AG20443 (cell line): ENCODE measurements around the gene DYNLT4.
"Not testable (repeated sequence)": the region's sequence is repeated elsewhere in the genome, so short reads cannot be mapped to it uniquely, and the experiment has no call there.

Experiments
- DNase-seq: peaks from one replicate; pipeline ENCODE4 v3.0.0; 2012; ENCODE audit warnings: low spot score, mixed read lengths

The DYNLT4 gene

GRCh38 chr1:44806704-44807363 lies at the start of gene DYNLT4:
DYNLT4 (minus strand) TSS chr1:44807351; CDS start chr1:44806668, 683 bp downstream.
- DNase-seq: no peak

- DNase-seq: no peak
Observed at GRCh38 chr1:44855742-44856141, 48.6 kb upstream of the DYNLT4 start.

DNA sequence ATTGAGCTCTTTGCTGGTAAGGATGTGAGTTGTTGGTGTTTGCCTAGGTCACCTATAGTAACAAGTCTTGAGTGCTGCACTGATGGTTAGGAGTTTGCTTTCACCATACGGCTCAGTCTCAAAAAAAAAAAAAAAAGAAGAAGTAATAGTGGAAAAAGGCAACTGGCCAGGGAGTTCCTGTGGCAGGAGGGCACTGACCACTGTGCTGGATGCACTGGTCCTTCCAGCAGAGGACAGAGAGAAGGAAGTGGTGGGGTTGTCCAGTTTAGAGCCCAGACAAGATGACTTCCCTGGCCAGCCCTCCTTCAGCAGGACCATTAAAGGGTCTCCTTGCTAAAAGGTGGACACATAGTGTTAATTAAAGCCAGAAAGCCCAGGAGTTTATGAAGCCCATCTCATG lies 47.8 kb upstream of the DYNLT4 start:
- no peak for DNase-seq

DNA sequence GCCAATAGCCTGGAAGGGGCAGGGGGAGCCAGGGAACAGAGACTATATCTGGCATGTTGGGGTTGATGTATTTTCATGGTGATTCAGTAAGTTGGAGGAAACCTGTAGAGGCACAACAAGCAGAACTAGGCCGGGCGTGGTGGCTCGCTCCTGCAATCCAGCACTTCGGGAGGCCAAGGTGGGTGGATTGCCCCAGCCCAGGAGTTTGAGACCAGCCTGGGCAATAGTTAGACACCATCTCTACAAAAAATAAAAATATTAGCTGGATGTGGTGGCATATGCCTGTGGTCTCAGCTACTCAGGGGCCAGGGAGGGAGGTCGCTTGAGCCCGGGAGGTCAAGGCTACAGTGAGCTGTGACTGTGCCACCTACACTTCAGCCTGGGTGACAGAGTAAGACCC lies 46.0 kb upstream of the DYNLT4 start:
- DNase-seq: no peak

GRCh38 chr1:44851308-44851707 lies 44.2 kb upstream of the DYNLT4 start:
- DNase-seq: no peak

DNA sequence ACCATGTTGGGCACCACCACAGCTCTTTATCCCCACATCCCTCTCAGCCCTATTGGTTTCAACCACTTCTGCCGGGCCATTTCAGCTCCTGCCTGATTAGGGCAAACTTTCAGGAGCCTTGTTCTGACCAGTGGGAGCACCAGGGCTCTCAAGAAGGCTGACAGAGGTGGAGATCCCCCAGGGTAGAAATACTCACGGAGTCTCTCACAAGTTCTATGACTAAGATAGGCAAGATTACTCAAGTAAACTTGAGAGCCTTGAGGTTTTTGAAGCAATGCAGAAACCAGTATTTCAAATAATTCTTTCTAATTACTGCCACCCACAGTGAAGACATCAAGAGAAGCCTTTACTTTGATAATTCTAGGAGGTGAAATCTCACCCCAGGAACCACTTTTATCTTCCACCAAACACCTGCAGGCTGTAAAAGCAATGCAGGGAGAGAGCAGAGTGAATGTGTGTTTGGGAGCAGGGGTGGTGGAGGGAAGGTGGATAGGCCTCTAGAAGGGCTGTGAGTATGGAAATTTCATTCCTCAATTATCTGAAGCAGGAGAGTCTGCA lies 42.5 kb upstream of the DYNLT4 start:
- DNase-seq: no peak

- no peak for DNase-seq
Observed at GRCh38 chr1:44848456-44849181, 41.5 kb upstream of the DYNLT4 start.

DNA sequence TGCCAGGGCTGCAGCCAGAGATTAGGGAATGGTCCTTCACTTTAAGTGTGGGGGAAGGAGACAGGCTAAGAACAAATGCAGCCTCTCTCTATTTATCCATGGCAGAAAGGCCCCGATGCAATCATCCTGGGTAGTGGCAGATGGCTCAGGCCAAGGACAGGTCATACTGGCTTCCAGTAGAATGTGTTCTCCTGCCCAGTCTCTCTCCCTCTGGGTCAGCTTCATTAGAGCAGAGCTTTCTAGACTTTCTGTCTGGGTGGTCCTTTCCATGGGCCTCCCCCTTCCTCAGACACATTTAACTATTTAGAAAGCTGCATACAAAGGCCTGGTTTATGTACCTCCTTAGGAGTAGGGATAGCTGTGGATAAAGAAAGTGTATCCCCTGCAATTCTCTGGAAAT lies 40.7 kb upstream of the DYNLT4 start:
- DNase-seq: no peak

DNA sequence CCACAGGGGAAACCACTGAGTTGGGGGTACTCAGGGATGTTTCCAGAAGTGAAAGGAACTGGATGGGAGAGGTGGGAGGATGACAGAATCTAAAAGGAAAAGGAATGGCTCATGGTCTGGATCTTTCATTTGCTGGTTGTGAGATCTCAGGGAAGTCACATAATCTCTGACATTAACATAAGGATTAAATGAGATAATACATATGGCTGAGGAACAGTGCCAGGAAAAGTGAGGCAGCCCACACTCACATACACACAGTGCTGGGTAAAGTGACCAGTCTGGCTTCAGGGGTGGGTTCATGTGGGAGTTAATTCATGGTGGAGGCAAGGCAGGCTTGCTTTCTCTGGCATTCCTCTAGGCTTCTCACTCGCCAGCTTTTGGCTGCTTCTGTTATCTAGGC lies 39.8 kb upstream of the DYNLT4 start:
- DNase-seq: no peak

DNA sequence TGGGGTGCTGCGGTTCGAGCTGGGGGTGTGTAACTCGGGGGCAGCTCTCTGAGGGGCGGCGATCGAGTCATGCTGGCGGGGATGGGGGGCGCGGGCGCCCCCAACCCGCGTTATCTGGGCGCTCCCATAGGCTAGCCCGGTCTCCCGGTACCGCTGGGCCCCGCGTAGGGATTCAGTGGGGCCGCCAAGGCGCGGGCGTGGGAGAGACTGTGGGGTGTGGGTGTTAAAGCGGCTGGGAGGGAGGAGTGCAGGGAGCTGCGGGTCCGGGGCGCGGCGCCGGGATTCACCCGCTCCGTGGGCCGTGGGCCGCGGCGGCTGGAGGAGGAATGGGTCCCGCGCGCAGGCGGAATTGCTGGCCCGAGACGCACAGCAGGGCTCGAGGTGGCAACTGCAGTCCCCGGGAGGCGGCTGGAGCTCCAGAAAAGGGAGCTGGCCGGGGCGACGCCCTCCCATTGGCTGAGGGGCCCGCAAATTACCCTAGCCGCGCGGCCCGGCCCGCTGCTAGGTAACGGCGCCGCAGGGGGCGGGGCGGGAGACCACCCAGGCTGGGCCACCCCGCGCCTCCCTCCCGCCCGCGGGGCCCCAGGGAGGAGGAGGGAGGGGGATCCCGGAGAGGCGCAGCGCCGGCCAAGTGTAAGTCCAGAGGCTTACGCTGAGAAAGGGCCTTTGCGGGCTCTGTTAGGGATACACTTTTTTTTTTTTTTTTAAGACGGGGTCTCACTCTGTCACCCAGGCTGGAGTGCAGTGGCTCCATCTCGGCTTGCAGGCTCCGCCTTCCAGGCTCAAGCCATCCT lies 35.9 kb upstream of the DYNLT4 start, which contains the start of gene PTCH2:
Gene PTCH2 (minus strand): TSS at position 392 of the 794 bp plus-strand sequence. CDS start 321 bp downstream, at position 71.
- DNase-seq: peak; percentile 91

DNA sequence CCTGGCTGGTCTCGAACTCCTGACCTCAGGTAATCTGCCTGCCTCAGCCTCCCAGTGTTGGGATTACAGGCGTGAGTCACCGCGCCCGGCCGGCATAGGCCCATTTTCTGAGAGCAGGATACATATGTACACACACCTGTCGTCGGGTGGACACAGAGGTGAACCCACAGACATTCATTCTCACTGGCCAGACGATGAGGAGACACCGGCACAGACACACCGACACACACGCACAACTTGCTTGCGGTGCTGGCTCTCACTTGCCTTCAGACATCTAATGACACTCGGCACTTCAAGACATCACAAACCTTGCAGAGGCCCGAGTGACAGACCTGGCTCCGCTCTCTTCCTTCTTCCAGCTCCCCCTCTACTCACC lies 35.3 kb upstream of the DYNLT4 start:
- DNase-seq: no peak

GRCh38 chr1:44839576-44839975 lies 32.4 kb upstream of the DYNLT4 start:
- DNase-seq: no peak

DNA sequence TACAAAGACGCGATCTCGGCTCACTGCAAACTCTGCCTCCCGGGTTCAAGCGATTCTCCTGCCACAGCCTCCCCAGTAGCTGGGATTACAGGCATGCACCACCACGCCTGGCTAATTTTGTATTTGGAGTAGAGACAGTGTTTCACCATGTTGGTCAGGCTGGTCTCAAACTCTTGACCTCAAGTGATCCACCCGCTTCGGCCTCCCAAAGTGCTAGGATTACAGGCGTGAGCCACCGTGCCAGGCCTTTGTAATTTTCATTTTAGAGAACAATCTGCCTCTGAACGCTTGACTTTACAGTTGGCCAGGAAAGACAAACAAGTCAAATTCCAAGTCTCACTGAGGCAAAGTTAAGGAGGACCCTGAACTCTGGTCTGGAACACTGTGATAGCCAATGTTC lies 31.1 kb upstream of the DYNLT4 start:
- DNase-seq: not testable (repeated sequence)

DNA sequence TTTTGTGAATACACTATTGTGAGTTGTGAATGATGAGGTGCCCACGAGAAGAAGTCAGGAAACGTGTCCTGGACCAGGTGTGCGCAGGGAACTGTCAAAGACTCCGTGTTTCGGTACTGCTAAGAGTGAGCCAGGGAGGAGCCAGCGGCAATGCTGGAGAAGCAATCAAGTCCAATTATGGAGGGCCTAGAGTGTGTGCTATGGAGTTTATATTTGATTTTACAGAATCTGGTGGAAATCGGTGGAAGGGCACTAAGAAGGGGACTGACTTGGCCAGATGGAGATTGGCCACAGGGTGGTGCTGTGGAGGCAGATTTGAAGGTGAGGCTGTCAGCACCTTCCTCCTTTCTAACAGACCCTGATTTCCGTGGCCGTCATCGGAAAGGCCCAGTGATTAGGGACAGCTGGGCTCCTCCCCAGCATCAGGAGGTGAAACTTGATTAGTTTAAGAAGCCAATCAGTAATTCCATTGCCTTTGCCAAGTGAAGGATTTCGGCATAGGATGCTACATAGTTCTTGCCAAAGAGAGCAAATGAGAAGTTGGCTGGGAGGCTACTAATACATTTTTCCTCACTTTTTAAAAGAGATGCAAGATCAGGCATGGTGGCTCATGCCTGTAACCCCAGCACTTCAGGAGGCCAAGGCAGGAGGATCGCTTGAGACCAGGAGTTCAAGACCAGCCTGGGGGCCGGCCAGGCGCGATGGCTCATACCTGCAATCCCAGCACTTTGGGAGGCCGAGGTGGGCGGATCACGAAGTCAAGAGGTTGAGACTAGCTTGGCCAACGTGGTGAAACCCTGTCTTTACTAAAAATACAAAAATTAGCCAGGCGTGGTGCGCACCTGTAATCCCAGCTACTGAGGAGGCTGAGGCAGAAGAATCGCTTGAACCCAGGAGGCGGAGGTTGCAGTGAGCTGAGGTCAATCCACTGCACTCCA lies 28.9 kb upstream of the DYNLT4 start:
- peak; percentile 84 for DNase-seq

DNA sequence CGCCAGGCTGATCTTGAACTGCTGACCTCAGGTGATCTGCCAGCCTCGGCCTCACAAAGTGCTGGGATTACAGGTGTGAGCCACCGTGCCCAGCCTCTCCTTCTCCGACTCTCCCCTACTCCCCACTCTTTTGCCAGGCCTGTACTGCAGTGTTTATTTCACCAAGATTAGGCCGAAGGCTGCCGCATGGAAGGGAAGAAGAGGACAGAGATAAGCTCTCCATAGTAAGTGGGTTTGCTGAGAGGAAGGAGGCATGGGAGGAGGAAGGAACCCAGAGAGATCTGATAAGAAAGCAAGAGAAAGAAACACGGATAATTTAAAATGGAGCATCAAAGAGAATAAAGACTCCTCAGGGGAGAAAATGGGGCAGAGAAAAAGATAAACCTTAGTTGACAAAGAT lies 27.2 kb upstream of the DYNLT4 start:
- no peak for DNase-seq

- DNase-seq: peak; percentile 7
Observed at GRCh38 chr1:44832056-44832705, 25.0 kb upstream of the DYNLT4 start.

DNA sequence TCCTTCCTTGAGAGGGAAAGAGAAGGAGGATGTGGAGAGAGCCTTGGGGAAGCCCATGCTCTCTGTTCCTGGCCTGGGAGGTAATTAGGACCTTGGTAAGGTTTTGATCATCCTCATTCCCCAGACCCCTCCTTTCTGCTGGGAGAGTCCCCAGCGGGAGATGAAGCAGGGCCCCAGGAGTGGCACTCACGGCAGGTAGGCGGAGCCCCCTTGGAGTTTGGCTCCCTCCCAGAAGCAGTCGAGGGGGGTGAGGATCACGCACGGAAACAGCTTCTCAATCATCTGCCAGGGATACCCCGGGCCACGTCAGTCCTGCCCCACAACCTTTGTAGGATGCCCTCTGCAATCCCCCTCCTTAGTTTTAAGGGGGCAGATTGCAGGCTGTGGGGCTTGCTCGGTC lies 24.4 kb upstream of the DYNLT4 start:
- DNase-seq: no peak

- DNase-seq: peak; percentile 9
Observed at GRCh38 chr1:44830900-44831304, 23.8 kb upstream of the DYNLT4 start.

- no peak for DNase-seq
Observed at GRCh38 chr1:44829506-44830384, 22.6 kb upstream of the DYNLT4 start.
